IPS-18a (cell line): Measurements from ENCODE around the gene CLIC5.

Experiments
- H3K27ac ChIP-seq: one replicate; pipeline ENCODE4 v1.5.1; 2013; ENCODE audit warnings: low read length
- H3K27me3 ChIP-seq: one replicate; pipeline ENCODE4 v1.6.1; 2013; ENCODE audit warnings: mild to moderate bottlenecking, low read length; ENCODE audit not compliant: control insufficient read depth, insufficient read depth
- H3K36me3 ChIP-seq: one replicate; pipeline ENCODE4 v1.6.1; 2013; ENCODE audit warnings: low read depth, low read length; ENCODE audit not compliant: control insufficient read depth
- H3K4me1 ChIP-seq: one replicate; pipeline ENCODE4 v1.6.1; 2013; ENCODE audit warnings: low read depth, low read length; ENCODE audit not compliant: control insufficient read depth
- H3K4me3 ChIP-seq: one replicate; pipeline ENCODE4 v1.5.1; 2013; ENCODE audit warnings: low read length
- H3K9ac ChIP-seq: one replicate; pipeline ENCODE4 v1.6.1; 2013; ENCODE audit warnings: mild to moderate bottlenecking, low read length, moderate library complexity
- H3K9me3 ChIP-seq: one replicate; pipeline ENCODE4 v1.6.1; 2013; ENCODE audit warnings: low read depth, low read length; ENCODE audit not compliant: control insufficient read depth

The CLIC5 gene

GRCh38 chr6:46032110-46032998, 16.7 kb upstream of the CLIC5 start:
- Histone ChIP-seq H3K9me3 (no peaks in the 10 kb centered on the region), H3K9ac (no peak overlapping the region), H3K27ac (no peak overlapping the region), H3K36me3 (no peaks in the 10 kb centered on the region), H3K4me1 (peaks cover 5% of the 10 kb centered on the region), H3K4me3 (no peak overlapping the region), H3K27me3 (no peaks in the 10 kb centered on the region)

- no peak overlapping the region for H3K4me3 ChIP-seq
- H3K9ac ChIP-seq, result no peak overlapping the region
- no peaks in the 10 kb centered on the region for H3K36me3 ChIP-seq
- H3K27me3 ChIP-seq, result no peaks in the 10 kb centered on the region
- peaks cover 5% of the 10 kb centered on the region for H3K4me1 ChIP-seq
- H3K9me3 ChIP-seq, result no peaks in the 10 kb centered on the region
- H3K27ac ChIP-seq, result no peak overlapping the region
Observed at GRCh38 chr6:46029602-46030001, 13.9 kb upstream of the CLIC5 start.

GRCh38 chr6:46026307-46026706, 10.6 kb upstream of the CLIC5 start:
- H3K36me3 ChIP-seq, result no peaks in the 10 kb centered on the region
- H3K9ac ChIP-seq, result no peak overlapping the region
- no peak overlapping the region for H3K4me3 ChIP-seq
- H3K27ac ChIP-seq, result no peak overlapping the region
- H3K9me3 ChIP-seq, result no peaks in the 10 kb centered on the region
- H3K4me1 ChIP-seq, result no peaks in the 10 kb centered on the region
- no peaks in the 10 kb centered on the region for H3K27me3 ChIP-seq

GRCh38 chr6:46025573-46025972, 9.9 kb upstream of the CLIC5 start:
- H3K9ac ChIP-seq, result no peak overlapping the region
- H3K4me1 ChIP-seq, result no peaks in the 10 kb centered on the region
- no peaks in the 10 kb centered on the region for H3K9me3 ChIP-seq
- no peaks in the 10 kb centered on the region for H3K27me3 ChIP-seq
- H3K27ac ChIP-seq, result no peak overlapping the region
- H3K4me3 ChIP-seq, result no peak overlapping the region
- H3K36me3 ChIP-seq, result no peaks in the 10 kb centered on the region

- Histone ChIP-seq H3K27ac (no peak overlapping the region), H3K9ac (no peak overlapping the region), H3K27me3 (no peaks in the 10 kb centered on the region), H3K4me1 (no peaks in the 10 kb centered on the region), H3K9me3 (no peaks in the 10 kb centered on the region), H3K4me3 (no peak overlapping the region), H3K36me3 (no peaks in the 10 kb centered on the region)
Observed at GRCh38 chr6:46024124-46024769, 8.6 kb upstream of the CLIC5 start.

GRCh38 chr6:46023216-46023915, 7.7 kb upstream of the CLIC5 start:
- Histone ChIP-seq H3K9me3 (no peaks in the 10 kb centered on the region), H3K9ac (no peak overlapping the region), H3K4me1 (no peaks in the 10 kb centered on the region), H3K27me3 (no peaks in the 10 kb centered on the region), H3K27ac (no peak overlapping the region), H3K4me3 (no peak overlapping the region), H3K36me3 (no peaks in the 10 kb centered on the region)

- Histone ChIP-seq H3K36me3 (no peaks in the 10 kb centered on the region), H3K4me3 (no peak overlapping the region), H3K9ac (no peak overlapping the region), H3K4me1 (no peaks in the 10 kb centered on the region), H3K27ac (no peak overlapping the region), H3K9me3 (no peaks in the 10 kb centered on the region), H3K27me3 (no peaks in the 10 kb centered on the region)
Observed at GRCh38 chr6:46022106-46022948, 6.7 kb upstream of the CLIC5 start.

- H3K4me3 ChIP-seq, result no peak overlapping the region
- H3K27me3 ChIP-seq, result peaks cover 32% of the 10 kb centered on the region
- peaks cover 19% of the 10 kb centered on the region for H3K4me1 ChIP-seq
- no peaks in the 10 kb centered on the region for H3K9me3 ChIP-seq
- no peak overlapping the region for H3K9ac ChIP-seq
- H3K27ac ChIP-seq, result no peak overlapping the region
- H3K36me3 ChIP-seq, result no peaks in the 10 kb centered on the region
Observed at GRCh38 chr6:46017726-46018125, 2.1 kb upstream of the CLIC5 start.

GRCh38 chr6:46016063-46016608, 476 bp upstream of the CLIC5 start:
- Histone ChIP-seq H3K4me1 (peaks cover 19% of the 10 kb centered on the region), H3K4me3 (peak overlapping the region; percentile 67), H3K27ac (no peak overlapping the region), H3K9me3 (no peaks in the 10 kb centered on the region), H3K27me3 (peaks cover 32% of the 10 kb centered on the region), H3K36me3 (no peaks in the 10 kb centered on the region), H3K9ac (no peak overlapping the region)

- H3K4me1 ChIP-seq, result peaks cover 19% of the 10 kb centered on the region
- no peak overlapping the region for H3K27ac ChIP-seq
- peaks cover 32% of the 10 kb centered on the region for H3K27me3 ChIP-seq
- no peaks in the 10 kb centered on the region for H3K36me3 ChIP-seq
- peak overlapping the region; percentile 67 for H3K4me3 ChIP-seq
- H3K9ac ChIP-seq, result no peak overlapping the region
- no peaks in the 10 kb centered on the region for H3K9me3 ChIP-seq
Observed at GRCh38 chr6:46014511-46015118, 1.0 kb downstream of the CLIC5 start.
